Lung (tissue), 12 donors: ENCODE results near the gene ADA. TPM values are rescaled to one million over a fixed set of nuclear protein-coding genes. Genes with fewer than 3 reads are reported as not detected.

Experiments used
- ATAC-seq: fragments of 200-7000 bp; cut with Tn5 transposase; one replicate; pipeline ENCODE4 v1.9.1; 2020; ENCODE audit warnings: moderate number of reproducible peaks; ENCODE audit not compliant: insufficient read depth, low FRiP score
- DNase-seq, 3 donors: peaks; one replicate each; pipeline ENCODE4 v3.0.0-alpha.2; 2013 to 2017
- H3K27ac ChIP-seq, 2 donors: one replicate each; pipeline ENCODE4 v1.5.1; 2013; ENCODE audit warnings: mild to moderate bottlenecking in 2 of 2, moderate library complexity in 2 of 2, control low read depth in 1 of 2, inconsistent platforms in 1 of 2, low read depth in 1 of 2, low read length in 1 of 2
- H3K27me3 ChIP-seq, 3 donors: one replicate each; pipeline ENCODE4 v1.5.1; 2013; ENCODE audit warnings: low read length in 2 of 3; ENCODE audit not compliant: control insufficient read depth in 3 of 3, insufficient read depth in 3 of 3
- H3K36me3 ChIP-seq, 4 donors: one replicate each; pipeline ENCODE4 v1.5.1; 2013; ENCODE audit warnings: low read length in 4 of 4, mild to moderate bottlenecking in 1 of 4, moderate library complexity in 1 of 4; ENCODE audit not compliant: control insufficient read depth in 4 of 4, insufficient read depth in 4 of 4
- H3K4me1 ChIP-seq, 5 donors: one replicate each; pipeline ENCODE4 v1.5.1; 2013; ENCODE audit warnings: low read length in 5 of 5, mild to moderate bottlenecking in 2 of 5, moderate library complexity in 1 of 5; ENCODE audit not compliant: control insufficient read depth in 5 of 5, insufficient read depth in 5 of 5
- H3K4me3 ChIP-seq: one replicate; pipeline ENCODE4 v1.5.1; 2013; ENCODE audit warnings: mild to moderate bottlenecking, control low read depth, moderate library complexity
- H3K9ac ChIP-seq, 2 donors: one replicate each; pipeline ENCODE4 v1.5.1; 2013; ENCODE audit warnings: low read length in 2 of 2, control low read depth in 1 of 2; ENCODE audit not compliant: insufficient read depth in 1 of 2
- H3K9me3 ChIP-seq, 4 donors: one replicate each; pipeline ENCODE4 v1.5.1; 2013; ENCODE audit warnings: low read length in 3 of 4, mild to moderate bottlenecking in 1 of 4, moderate library complexity in 1 of 4; ENCODE audit not compliant: control insufficient read depth in 4 of 4, insufficient read depth in 3 of 4
- WGBS, 2 donors: extraction: QIAGEN DNeasy Blood & Tissue Kit; methylation state at CpG; one replicate each; pipeline ENCODE4 v1.1.7; 2013; 5-methylcytosine and 5-hydroxymethylcytosine counted together
- polyA plus RNA-seq, 2 donors: library from polyadenylated mRNA; stranded (reverse); fragments of 200-250 nt; gene quantifications; one replicate each; pipeline ENCODE4 v1.2.1, GENCODE V29; 2013
- total RNA-seq, 2 donors: library from RNA; depleted of rRNA in 1 of 2; stranded (reverse); fragments of >200 nt in 1 of 2; gene quantifications; one replicate each; pipeline ENCODE4 v1.2.1, GENCODE V29; 2014 to 2021
- TF ChIP-seq, protein P1 (sequence below): IDR thresholded peaks from 2 replicates; pipeline ENCODE4 v1.5.1; 2012; ENCODE audit warnings: mild to moderate bottlenecking; ENCODE audit errors: control extremely low read depth, extremely low read depth
- donor health status: control.
- donor health status: control.
- donor health status: Bipolar disorder and iron deficiency.
- donor health status: healthy.
- donor health status: DM: yes; HTN: yes; CAD: no.

Gene ADA
- total and polyA plus RNA-seq, 4 donors, result 4.2 to 55.2 (median 8.0) TPM

DNA sequence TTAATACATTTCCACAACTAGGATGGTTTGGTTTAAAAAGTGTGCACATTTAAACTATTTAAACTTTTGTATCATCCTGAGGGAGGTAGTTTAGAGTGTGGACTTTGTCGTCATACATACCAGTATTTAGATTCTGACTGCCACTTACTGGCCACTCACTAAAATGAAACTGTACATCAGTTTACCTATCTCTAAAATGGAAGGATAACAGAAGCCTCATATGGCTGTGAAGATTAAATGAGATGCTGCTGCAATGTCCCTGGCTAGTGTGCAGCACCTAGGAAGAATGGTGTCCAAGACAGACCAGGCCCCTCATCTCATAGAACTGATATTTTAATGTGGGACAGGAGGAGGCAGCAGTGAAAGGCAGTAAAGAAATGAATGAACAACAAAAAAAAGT lies 81.1 kb downstream of the ADA start:
- no peak overlapping the region for H3K9ac ChIP-seq
- H3K9me3 ChIP-seq, result no peaks in the 10 kb centered on the region
- TF ChIP-seq, protein P1, sequence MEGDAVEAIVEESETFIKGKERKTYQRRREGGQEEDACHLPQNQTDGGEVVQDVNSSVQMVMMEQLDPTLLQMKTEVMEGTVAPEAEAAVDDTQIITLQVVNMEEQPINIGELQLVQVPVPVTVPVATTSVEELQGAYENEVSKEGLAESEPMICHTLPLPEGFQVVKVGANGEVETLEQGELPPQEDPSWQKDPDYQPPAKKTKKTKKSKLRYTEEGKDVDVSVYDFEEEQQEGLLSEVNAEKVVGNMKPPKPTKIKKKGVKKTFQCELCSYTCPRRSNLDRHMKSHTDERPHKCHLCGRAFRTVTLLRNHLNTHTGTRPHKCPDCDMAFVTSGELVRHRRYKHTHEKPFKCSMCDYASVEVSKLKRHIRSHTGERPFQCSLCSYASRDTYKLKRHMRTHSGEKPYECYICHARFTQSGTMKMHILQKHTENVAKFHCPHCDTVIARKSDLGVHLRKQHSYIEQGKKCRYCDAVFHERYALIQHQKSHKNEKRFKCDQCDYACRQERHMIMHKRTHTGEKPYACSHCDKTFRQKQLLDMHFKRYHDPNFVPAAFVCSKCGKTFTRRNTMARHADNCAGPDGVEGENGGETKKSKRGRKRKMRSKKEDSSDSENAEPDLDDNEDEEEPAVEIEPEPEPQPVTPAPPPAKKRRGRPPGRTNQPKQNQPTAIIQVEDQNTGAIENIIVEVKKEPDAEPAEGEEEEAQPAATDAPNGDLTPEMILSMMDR, result no peak
- H3K27me3 ChIP-seq, result no peaks in the 10 kb centered on the region
- no peak overlapping the region for H3K4me3 ChIP-seq
- H3K4me1 ChIP-seq, result peaks cover 0 to 25% (median 10%) of the 10 kb centered on the region in 5 donors
- ATAC-seq, result no peak
- DNase-seq, result no peak
- WGBS, 2 donors, result 94 to 100% methylated on average over 1 of the region's 1 CpG
- H3K27ac ChIP-seq, result no peak overlapping the region
- no peaks in the 10 kb centered on the region for H3K36me3 ChIP-seq

Other genes starting within 250 kb of the ADA start
- gene TTPAL, start 175.8 kb downstream of the ADA start, total RNA-seq, result 10 to 100 TPM in 1 of 2 donors, 1 to 10 TPM in 1; 7.0 to 13.8 TPM
- 1 to 10 TPM; 3.2 to 5.4 TPM for gene TTPAL, start 175.8 kb downstream of the ADA start, polyA plus RNA-seq
- gene SERINC3, start 129.6 kb downstream of the ADA start, total RNA-seq, result 10 to 100 TPM; 76.5 to 83.9 TPM
- 10 to 100 TPM; 36.7 to 76.1 TPM for gene SERINC3, start 129.6 kb downstream of the ADA start, polyA plus RNA-seq
- 10 to 100 TPM; 45.7 to 62.7 TPM for gene PKIG, start 69.1 kb downstream of the ADA start, total RNA-seq
- gene PKIG, start 69.1 kb downstream of the ADA start, polyA plus RNA-seq, result 10 to 100 TPM; 63.2 to 67.8 TPM
- 10 to 100 TPM in 1 of 2 donors, under 1 TPM in 1; 0.23 to 44.8 TPM for gene CCN5, start 63.7 kb upstream of the ADA start, total RNA-seq
- gene CCN5, start 63.7 kb upstream of the ADA start, polyA plus RNA-seq, result 10 to 100 TPM; 24.1 to 92.1 TPM
- 1 to 10 TPM in 1 of 2 donors, under 1 TPM in 1; 0.48 to 2.6 TPM for gene KCNK15, start 94.2 kb upstream of the ADA start, total RNA-seq
- gene KCNK15, start 94.2 kb upstream of the ADA start, polyA plus RNA-seq, result 1 to 10 TPM in 1 of 2 donors, under 1 TPM in 1; 0.81 to 1.5 TPM
- gene RIMS4, start 158.8 kb upstream of the ADA start, total RNA-seq, result 1 to 10 TPM in 1 of 2 donors, under 1 TPM in 1; 0.43 to 5.6 TPM
- 1 to 10 TPM in 1 of 2 donors, under 1 TPM in 1; 0.49 to 2.6 TPM for gene RIMS4, start 158.8 kb upstream of the ADA start, polyA plus RNA-seq
- 100 to 1,000 TPM; 117 to 186 TPM for gene YWHAB, start 234.0 kb upstream of the ADA start, total RNA-seq
- 100 to 1,000 TPM in 1 of 2 donors, 10 to 100 TPM in 1; 69.0 to 133 TPM for gene YWHAB, start 234.0 kb upstream of the ADA start, polyA plus RNA-seq